Urothelium cell line (cell line): ENCODE results near the gene BCAR3.

Experiments
- DNase-seq: peaks from one replicate; pipeline ENCODE4 v3.0.0; 2011; ENCODE audit warnings: low spot score, mixed read lengths
- FAIRE-seq: peaks from 2 replicates; lab custom pipeline; 2011; peaks lifted over from hg19 to GRCh38; lab: Jason Lieb, UNC

Gene BCAR3

DNA sequence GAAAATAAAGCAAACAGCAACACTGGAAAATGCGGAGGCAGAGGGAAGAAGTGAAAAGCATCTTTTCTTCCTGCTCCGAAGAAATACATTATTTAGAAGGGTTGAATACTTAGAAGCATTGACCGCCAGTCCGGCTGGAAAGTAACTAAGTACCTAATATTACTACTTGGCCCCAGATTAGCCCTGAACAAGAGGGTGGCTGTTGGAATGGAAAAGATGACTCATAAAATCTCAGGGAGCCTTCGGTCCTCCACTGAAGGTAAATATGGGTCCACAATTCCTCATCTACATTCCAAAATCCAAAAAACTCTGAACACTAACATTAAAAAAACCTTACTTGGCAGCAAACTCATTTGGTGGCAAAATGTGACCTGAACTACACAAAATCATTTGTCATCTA is 40.1 kb downstream of the BCAR3 start:
- FAIRE-seq = no peak
- no peak for DNase-seq

DNA sequence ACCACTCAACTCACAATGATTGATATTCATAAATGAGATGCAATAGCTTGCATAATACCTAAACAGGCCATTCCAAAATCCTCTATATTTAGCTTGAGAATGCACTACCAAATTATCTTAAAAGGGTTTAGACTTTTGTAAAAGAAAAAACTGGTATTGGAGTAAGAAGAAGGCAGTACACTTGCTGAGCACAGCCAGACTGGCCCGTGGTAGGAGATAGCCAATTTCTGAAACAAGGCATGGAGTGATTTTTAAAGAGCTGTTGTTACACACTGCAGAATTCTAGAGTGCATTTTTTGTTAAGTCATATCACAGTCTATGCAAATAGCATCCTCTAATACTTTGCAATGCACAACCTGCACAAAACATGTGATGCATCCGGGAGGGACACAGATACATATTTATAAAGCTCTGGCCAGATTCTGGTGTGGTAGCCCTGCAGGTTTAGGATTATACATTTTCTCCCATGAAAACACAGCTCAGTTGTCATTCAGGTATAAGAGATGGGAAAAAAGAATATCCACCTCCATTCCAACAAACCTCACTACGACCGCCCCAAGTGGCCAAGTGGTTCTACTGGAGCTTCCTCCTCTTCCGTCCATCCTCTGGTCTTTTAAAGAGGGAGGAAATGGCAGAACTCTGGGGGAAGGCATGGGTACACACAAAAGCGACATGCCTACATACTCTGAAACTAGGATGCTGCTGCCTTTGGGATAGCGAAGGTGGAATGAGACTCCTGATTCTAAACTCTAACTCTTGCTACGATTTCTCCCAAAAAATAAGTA is 40.8 kb downstream of the BCAR3 start:
- DNase-seq (no peak), FAIRE-seq (no peak)

DNA sequence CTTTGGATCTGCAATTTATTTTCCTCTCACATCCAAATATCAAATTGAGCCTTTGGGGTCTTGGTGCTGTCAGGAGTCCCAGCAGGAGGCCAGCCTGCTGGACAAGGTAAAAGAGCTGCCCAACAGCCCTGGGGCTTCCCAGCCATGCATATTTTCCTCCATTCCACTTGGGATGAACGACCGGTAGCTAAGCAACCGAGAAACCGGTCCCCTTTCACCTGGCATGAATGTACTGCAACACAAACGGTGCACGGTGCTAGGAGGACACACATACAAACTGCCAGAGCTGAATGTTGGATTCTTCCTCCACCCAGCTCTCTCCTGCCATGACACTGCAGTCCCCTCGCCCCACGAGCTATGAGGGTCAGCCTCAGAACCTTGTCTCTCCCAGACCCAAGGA is 42.7 kb downstream of the BCAR3 start:
- no peak for FAIRE-seq
- DNase-seq = no peak

DNA sequence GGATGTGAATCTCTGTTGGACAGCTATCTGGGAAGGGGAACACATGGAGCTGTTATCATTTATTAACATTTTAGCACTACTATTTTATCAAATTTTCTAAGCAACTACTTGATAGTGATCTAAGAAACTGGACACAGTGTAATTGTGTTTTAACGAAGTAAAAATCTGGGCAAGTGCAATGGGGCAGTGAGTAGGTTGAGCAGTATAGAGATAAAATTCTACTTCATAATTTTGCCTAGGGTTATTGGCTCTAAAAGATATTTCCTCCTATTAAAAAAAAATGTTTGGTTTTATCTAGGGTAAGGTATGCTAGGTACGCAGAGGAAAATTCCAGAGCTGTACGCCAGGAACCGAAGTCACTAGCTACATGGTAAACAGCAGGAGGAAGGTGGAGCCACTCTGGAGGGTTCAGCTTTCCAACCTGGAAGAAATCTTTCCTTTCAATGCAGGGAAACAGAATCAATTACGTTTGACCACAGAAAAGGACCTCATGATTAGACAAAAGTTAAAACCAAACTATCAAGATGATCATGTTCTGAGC is 43.3 kb downstream of the BCAR3 start:
- FAIRE-seq (no peak), DNase-seq (no peak)

DNA sequence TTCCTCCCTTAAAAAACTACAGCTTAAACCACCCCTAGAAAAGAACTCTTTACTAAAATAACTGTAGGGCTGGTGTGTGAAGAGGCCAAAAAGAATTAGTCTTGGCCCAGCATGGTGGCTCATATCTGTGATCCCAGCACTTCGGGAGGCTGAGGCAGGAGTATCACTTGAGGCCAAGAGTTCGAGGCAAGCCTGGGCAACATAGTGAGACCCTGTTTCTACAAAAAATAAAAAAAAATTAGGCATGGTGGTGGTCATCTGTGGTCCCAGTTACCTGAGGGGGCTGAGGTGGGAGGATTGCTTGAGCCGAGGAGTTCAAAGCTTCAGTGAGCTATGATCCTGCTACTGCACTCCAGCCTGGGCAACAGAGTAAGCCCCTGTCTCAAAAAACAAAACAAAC is 44.9 kb downstream of the BCAR3 start:
- FAIRE-seq (no peak), DNase-seq (no peak)

DNA sequence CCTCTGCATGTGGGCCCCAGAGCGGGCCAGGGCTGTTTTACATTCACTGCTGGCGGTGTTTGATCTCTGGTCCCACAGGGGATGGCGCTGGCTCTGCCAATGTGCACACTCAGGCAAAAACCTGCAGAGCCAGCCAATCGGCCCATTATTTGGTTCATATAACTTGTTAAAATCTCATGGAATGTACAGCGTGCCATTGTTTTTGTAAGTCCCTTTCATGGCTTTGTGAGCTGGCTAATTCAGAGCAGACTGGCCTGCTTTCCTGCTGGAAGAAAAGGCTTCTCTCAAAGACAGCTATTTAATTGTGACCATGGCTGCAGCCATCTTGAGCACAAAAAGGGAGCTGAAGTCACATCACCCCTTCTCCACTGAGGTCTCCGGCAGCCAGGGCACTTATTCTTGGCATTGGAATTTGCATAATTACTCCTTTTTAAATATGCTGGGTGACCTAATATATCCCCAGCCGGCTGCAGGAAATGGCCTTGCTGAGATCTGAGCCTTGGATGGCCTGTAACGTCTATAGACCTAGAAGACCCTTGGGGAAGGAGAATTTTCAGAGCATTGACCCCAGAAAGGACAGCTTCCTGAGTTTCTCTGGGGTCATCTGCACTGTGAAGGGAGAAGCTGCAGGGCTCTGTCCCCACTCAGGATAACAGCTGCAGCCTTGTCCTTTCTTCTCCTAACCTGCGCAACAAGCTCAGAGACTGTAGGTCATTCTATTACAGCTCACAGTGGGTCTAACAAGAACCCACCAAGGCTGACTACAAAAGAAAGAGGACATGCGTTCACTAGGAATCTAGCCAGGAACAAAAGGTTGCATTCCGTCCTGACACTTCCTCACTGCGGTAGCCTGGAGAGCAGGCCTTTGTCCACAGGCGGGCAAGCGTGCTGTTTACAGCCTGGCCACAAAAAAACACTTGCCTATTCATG is 45.8 kb downstream of the BCAR3 start:
- DNase-seq (no peak), FAIRE-seq (no peak)

DNA sequence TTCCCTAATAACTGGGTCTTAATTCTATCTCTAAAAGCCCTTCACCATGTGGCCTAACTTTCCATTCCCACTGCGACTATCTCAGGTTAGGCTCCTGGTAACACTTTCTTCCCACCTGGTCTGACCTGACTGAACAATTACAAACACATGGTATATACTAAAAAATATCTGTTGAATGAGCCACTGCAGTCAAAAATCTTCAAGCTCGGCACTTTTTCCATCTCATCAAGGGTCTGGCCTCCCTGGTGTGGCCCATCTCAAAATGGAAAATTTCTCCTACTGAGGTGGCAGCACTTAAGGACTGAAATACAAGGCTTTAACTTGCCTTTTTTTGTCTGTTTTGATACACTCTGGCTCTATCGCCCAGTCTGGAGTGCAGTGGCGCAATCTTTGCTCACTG is 48.3 kb downstream of the BCAR3 start:
- FAIRE-seq (no peak), DNase-seq (no peak)

DNA sequence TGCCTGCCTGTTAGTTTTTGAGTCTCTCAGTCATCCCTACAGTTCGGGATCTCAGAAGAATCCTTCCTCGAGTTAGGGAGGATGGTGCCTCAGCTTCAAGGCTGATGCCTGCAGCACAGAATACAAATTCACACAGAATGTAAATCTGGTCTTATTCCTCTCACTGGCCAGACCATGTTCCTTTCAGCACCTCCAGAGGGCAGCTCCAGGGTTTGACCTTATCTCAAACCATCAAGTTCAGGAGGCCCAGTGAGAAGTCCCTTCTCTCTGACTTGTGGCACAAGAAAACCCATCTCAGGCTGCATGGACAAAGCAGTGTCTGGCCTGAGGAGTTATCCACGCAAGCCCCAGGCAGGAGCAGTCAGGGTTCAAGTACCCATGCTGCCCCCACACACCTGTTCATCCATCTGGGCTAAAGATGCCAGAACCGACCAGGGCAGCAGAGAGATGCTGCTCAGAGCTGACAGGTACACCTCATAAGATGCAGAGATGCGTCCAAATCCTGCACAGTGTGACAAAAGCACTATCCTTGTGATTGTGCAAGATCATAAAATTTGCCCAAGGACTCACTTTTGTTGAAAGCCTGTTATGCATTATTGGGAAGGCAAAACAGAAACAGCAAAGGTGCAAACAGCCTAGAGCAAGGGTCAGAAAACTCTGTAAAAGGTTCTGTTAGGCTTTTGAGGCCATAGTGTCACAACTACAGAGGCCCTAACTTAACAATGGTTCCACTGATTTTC is 49.8 kb downstream of the BCAR3 start:
- no peak for DNase-seq
- no peak for FAIRE-seq

DNA sequence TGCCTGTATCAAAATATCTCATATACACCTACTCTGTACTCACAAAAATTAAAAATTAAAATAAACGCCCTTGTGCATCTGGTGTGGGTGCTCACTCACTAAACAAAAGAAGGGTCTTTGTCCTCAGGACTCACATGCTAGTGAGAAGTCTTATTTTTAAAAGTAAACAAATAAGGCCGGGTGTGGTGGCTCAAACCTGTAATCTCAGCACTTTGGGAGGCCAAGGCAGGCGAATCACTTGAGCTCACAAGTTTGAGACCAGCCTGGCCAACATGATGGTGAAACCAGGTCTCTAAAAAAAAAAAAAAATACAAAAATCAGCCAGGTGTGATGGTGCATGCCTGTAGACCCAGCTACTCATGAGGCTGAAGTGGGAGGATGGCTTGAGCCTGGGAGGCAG is 51.5 kb downstream of the BCAR3 start:
- DNase-seq (no peak), FAIRE-seq (no peak)

DNA sequence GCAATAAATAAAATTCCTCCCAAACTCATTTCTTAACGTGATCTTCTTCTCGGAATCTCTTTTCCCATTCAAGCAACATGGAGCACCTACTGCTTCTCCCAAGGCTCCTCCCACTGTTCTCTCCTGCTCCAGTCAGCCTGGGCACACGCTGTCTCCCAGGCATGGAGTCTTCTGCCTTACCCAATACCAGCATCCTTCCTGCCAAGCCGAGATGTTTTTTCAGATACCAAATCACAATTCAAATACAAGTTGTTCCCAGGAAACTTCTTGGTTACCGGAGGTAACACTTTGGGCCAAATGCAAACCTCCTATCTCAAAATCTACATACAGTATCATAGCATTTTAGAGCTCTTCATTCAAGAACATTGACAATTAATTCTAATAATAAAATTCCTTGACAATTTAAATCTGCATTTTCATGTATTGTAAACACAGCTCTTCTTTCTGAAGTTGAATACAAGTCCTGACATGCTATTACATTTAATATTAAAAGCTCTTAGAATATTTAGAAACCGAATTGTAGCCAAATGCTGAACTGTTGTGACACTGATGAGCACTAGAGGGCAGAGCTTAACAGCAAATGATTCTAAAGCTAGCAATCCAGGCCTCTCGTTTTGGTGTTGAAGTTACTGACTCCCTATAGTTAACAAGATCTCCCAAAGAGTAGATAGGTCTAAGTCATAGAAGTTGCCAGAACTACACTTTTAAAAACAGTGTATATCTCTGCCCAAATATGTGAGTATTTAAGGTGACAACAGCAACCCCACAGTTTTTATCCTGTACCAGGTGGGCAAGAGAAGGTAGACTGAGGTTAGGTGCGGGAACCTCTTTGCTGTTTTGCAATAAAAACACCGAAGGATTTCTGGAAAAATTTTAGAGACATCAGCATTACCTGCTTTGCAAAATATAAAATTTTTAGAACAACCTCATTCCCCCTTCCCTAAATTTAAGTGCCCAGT is 52.3 kb downstream of the BCAR3 start:
- FAIRE-seq = no peak
- peak; percentile 62 for DNase-seq

DNA sequence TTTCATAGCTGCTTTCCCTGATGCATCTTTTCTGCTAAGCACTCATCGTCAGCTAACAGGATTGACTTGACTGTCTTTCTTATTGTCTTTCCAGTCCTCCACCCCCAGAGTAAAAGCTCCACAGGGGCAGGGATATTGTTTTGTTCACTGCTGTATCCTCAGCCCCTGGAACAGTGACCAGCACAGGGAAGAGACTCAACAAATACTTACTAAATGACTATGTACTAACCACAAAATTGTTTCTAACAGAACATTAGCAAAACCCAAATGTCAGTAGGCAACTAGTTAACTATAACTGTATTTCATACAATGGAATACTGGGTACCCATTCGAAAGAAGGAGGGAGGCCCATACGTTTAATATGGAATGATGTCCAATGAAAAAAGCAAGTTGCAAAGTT is 53.0 kb downstream of the BCAR3 start:
- FAIRE-seq (no peak), DNase-seq (no peak)

DNA sequence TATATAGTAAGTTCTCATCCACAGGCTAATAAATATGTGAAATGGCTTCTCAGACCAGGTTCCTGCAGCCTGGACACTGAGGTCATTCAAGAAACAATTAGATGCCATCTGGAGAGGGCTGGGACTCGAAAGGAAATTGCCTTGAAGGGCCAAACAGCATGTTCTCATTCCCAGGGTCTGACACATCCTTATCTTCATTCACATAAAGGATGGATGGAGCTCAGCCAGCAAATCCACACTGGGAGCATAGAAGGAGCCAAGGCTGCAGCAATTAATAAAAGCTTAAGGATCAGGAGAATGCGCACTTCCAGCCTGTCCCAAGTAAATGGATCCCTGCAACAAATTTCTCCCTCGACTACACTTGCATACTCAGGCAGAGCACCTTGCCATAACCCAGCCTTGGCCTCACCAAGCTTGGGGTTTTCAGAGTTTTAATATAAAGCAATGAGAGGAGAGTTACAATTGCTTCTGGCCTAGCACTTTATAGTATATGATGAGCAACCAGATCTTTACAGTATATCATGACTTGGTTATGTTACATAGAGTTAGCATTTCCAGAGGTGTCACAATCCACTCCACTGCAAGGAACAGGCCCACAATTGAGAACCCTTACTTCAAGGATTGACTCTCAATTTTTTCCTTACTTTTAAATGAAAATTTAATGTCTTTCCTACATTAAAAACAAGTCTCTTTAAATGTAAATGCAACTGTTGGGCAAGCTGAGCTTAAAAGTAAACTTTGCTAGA is 55.9 kb downstream of the BCAR3 start:
- DNase-seq (no peak), FAIRE-seq (no peak)

DNA sequence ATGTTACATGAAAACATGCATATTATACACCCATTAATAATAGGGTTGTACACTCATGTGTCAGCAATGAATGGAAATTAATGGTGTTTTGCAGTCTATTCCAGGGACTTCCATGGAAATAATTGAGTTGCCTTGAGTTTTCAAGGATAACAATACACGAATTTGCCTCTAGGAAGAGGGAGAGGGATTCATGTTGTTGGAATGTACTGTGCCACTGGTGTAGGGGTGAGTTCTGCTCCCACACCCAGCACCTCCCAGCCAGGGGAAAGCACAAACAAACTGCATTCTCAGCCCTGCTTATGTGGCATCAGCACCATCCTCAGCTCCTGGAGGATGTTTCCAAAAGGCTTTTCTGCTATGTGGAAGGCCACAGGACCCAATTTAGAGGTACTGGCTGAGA is 57.8 kb downstream of the BCAR3 start:
- no peak for FAIRE-seq
- DNase-seq = peak; percentile 45

DNA sequence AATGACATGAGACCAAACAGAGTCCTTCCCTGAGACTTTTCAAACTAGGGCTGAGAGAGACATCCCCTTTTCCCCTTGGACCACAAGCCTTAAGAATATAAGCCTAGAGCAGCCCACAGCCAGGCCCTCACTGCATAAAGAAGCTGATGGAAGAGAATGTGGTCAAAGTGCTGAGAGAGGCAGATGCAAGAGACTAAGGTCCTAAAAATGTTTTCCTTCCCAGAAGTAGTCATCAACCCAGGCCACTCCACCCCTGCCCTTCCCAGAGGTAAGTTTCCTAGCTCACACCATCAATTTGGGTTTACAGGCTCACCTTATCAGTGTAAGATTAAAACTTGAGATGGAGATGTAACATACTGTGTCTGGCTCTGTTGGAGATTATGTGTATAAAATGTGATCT is 58.2 kb downstream of the BCAR3 start:
- no peak for FAIRE-seq
- no peak for DNase-seq

DNA sequence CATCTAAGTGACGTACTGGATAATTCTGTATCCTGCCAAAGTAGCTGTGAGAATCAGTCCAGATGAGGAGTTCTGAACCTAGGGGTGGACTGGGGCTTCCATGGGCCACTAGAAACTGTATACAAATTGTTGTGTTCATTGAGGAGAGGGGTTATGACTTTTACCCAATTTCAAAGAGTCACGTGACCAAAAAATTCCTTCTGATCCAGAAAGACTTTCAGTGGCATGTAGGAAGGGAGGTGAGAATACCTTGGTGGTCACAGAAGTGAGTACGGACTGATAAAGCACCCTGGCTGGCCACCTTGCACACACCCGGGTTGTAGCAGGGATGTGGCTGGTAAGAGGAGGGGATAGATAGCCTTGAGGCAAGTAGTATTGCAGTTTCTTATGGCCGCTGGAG is 60.4 kb downstream of the BCAR3 start:
- DNase-seq (no peak), FAIRE-seq (no peak)

DNA sequence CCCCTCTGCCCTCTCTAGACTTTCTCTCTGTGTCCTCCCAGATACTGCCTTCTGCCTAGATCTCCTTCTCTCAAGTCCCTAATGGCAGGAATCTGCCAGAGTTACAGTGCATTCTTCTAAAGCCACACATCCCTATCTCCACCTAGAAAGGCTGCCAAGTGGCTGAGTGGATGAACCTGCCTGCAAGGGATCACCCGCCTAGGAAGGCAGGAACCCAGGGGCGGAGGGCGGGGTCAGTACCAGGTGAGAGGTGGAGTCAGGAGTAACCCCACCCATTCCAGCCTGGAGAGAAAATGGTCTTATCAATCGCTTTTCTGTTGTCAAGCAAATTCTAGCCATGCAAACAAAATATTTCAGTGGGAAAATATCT is 60.8 kb downstream of the BCAR3 start:
- no peak for FAIRE-seq

DNA sequence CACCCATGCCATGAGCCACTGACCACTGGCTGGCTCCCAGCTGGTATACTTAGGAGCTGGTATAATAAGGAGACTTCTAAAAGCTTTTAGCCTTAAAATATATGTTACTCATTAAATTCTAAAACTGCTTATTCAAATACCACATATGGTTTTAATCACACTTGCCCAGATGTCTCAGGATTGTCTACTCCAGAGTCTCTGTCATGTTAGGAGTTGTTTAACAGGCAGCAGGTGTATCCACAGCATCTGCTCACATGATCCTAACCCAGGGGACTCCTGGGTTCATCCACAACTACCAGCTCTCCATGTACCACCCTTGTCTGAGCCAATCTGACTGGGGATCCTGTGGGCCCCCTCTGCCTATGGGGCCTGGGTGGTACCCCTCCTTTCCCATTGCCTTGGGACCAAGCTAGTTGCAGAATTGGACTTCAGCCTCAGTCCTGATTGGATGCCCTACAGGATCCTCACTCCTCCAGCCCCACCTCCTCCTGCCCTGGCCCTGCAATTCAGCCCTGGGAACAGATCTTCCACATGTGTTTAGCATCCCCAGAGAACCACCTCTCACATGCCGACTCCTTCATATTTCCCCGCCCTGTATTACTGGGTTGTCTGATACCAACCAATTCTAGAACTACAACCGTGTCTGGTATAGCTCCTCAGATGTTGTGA is 61.3 kb downstream of the BCAR3 start:
- no peak for FAIRE-seq

More for the DNA sequence above, 60.8 kb downstream of the BCAR3 start:
- DNase-seq = no peak

DNA sequence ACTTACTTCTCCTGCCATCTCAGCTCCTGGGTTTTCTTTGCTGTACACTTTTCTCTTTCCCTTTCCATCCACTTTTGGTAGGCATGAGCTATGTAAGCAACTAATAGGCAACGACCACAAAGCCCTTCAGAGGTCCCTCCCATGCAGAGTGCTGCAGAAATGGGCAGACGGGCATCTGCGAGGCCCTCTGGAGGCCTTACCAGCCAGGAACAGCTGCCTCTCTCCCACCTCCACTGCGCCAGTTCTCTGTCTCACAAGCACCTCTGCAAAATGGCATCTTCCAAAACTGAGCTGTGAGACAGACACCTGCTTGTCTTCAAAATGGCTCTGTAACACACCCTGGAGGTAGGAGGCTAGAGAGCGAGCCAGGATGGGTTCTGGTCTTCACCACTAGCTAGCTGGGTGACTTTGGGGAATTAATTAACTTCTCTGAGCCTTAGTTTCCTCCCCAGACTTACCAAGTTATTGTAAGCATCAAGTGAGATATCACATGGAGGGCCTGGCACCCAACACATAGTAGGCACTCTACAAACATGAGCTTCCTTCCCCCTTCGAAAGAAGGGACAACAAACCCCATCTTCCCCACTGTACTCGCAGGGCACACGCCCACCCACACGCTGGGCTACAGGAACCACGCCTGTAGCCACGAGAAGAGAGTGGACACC is 62.0 kb downstream of the BCAR3 start:
- FAIRE-seq (no peak), DNase-seq (no peak)

More for the DNA sequence above, 61.3 kb downstream of the BCAR3 start:
- no peak for DNase-seq
